GM19238 (cell line): ENCODE measurements around the gene LIMK1.
"Not testable (repeated sequence)": the region's sequence is repeated elsewhere in the genome, so short reads cannot be mapped to it uniquely, and the experiment has no call there.

Experiments used
- DNase-seq: peaks from one replicate; pipeline ENCODE4 v3.0.0; 2011; ENCODE audit warnings: low spot score; ENCODE audit not compliant: insufficient read length

LIMK1 gene

GRCh38 chr7:74083117-74083876 lies at the start of gene LIMK1:
Gene LIMK1, plus strand, starts transcription at chr7:74083804. Its CDS starts 187 bp downstream, at chr7:74083991.
- DNase-seq, result peak; percentile 91

GRCh38 chr7:74037609-74038008 lies 46.0 kb upstream of the LIMK1 start:
- DNase-seq, result no peak

DNA sequence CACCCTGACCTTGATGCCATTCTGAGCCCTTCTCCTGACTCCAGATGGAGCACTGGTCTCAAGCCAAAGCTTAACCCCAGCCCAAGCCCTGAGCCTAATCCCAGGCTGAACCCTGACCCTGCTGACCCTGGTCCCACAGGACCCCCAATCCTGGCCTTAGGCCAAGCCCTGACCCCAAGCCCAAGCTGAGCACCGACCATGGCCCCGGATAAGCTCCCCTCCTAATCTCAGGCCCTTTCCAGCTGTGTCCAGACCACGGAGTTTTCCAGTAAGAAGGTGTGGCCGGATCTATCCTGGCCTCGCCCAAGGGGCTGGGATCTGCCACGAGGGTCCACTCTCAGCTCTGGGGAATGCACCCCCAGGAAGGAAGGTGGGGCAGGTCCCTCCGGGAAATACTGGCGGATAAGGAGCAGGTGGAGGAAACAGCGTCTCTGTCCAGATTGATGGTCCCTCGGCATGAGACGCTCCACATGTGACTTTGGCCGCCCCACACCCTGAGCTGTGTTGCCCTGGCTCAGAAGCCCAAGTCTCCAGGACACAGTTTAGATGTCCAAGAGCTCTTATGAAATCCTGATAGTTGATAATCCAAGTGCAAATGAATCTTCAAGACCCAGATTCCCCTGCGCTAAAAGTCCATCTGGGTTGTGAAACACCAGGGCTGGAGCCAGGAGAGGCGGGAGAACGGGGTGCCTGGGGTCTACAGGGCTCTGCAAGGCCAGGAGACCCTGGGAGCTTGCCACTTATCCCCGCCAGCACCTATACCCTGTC lies 45.2 kb upstream of the LIMK1 start:
- no peak for DNase-seq

GRCh38 chr7:74039337-74039736 lies 44.3 kb upstream of the LIMK1 start:
- DNase-seq, result no peak

DNA sequence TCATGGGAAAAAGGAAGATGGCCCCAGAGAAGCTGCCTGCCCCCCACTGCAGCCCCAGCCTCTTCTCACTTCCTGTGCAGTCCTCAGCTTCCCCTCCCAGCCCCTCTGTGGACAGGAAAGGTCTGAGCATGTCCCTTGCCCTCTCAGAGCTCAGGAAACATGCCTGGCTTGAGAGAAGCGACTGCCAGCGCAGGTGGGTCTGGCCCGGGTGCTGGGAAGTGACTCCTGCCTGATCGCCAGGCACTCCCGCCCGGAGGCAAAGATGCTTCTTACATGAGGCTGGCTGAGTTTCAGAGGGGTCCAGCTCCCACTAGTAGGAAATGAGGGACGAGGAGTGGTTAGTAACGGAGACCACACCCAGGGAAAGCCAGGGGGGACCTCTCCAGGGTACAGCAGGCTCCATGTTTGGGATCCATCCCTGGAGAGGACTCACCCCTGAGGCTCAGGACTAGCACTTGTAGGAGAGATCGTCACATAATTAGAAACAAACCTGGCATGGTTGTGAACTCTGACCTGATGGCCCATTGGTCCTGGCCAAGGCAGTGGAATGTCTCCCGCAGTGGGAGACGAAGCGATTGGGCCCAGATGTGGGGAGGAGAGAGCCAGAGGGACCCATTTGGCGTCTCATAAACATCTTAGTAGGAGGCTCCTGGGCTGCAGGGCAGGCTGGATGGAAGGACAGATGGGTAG lies 43.4 kb upstream of the LIMK1 start:
- DNase-seq, result no peak

DNA sequence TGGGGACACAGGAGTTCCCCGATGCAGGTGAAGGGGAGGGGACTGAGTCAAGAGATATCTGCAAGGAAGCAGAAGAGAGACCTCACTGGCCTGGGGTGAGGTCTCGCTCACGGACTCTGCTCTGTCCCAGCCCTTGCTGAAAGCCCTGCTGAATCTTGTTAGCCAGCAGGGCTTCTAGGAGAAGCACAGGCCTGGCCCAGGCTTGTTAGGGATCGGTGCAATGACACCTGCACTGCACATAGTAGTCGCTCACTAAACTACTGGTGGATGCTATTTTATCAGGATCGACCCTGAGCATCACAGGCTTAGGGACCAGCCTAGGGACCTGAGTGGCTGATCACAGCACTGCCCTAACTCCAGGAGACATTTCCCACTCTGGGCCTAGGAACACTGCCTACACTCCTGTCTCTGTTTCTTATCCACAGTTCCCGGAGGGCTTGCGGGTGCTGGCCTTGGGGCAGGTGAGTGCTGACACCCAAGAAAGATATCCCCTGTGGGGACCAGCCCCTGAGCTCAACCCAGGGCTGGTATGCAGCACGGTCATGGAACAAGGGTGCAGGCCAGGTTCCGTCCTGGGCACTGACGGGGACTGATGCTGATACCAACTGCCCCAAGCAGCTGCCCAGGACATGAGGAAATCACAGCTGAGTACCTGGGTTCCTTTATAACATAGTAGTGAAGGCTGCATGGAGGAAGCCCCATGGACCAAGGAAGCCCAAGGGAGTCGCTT lies 42.6 kb upstream of the LIMK1 start:
- DNase-seq, result no peak

- DNase-seq, result no peak
These were observed 40.7 kb upstream of the LIMK1 start for GRCh38 chr7:74042746-74043522.

DNA sequence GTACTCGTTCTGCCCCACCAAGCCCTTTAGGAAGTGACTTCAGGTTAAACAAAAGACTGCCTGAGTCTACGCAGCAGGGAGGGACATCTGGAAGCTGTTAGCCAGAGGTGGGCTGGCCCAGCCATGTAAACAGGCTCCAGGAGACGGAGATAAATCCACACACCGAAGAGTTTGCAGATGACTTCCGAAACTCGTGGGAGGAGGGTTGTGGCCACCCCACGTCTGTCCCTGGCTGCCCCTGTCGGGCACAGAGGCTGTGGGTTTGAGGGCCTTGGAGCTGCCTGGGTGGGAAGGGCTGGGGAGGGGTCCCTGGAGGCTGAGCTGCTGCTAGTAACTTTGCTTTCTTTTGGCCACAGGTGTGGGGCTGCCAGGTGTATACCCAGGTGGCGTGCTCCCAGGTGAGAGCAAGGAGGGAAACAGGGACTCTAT lies 40.1 kb upstream of the LIMK1 start:
- DNase-seq, result no peak

DNA sequence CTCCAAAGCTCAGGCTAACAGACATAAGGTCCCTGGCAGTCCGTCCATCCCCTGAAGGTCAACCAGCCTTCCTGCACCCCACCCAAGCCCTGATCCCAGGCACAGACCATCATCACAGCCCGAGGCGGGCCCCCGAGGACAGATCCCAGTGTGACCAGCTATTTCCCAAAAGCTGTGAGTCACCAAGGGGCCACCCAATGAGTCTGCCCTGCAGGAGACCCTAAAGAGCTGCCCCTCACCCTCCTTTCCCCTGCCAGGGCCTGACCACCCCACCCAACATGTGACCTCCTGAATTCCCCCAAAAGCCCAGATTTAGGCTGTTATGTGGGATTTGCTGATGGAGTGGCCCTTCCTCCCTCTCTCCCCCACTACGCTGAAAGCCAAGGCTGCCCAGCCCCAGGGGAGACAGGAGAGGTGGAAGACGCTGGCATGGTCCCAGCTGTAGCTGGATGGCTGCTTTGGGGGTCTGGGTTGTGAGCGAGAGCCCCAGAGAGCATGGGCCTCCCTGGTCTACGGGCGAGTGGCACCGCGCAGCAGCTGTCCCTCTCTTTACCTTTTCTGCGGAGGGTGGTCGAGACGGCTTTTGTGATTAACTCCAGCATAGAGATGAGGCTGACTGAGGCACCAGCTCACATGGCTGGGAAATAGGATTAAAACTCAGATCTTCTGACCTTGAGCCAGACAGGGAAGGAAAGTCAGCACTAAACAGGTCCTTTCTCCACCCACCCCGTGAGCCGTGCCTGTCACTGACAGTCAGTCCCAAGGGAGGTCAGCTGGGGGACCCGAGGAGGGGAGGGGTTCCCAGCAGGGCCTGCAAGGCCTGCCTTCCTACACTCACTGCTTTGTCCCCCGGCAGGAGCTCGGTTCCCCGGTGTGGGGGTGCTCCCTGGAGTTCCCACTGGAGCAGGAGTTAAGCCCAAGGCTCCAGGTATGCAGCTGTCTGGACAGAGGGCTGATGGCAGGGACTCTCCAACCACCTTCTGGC lies 38.9 kb upstream of the LIMK1 start:
- DNase-seq, result no peak

DNA sequence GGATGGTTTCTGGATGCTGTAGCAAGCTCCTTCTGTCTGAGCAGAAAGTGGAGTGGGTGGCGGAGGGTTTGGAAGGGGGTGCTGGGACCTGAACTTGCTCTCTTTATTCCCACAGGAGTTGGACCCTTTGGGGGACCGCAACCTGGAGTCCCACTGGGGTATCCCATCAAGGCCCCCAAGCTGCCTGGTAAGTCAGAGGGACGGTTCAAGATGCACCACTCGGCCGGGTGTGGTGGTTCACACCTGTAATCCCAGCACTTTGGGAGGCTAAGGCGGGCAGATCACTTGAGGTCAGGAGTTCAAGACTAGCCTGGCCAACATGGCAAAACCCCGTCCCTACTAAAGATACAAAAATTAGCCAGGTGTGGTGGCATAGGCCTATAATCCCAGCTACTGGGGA lies 37.0 kb upstream of the LIMK1 start:
- not testable (repeated sequence) for DNase-seq

- DNase-seq, result no peak
These were observed 35.7 kb upstream of the LIMK1 start for GRCh38 chr7:74047804-74048380.

DNA sequence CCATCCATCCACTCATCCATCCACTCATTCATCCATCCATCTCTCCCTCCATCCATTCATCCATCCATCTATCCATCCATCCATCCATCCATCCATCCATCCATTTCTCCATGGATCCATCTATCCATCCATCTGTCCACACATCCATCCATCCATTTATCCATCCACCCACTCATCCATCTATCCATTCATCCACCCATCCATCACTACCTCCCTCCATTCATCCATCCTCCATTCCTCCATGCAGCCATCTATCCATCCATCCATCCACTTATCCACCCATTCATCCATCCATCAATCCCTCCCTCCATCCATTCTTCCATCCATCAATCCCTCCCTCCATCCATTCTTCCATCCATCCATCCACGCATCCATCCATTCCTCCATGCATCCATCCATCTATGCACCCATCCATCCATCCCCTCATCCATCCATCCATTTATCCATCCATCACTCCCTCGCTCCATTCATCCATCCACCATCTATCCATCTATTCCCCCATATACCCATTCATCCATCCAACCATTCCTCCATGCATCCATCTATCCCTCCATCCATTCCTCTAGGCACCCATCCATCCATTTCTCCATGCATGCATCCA lies 34.5 kb upstream of the LIMK1 start:
- no peak for DNase-seq

- DNase-seq, result no peak
These were observed 33.4 kb upstream of the LIMK1 start for GRCh38 chr7:74049997-74050798.

- DNase-seq, result no peak
These were observed 32.4 kb upstream of the LIMK1 start for GRCh38 chr7:74051193-74051592.

DNA sequence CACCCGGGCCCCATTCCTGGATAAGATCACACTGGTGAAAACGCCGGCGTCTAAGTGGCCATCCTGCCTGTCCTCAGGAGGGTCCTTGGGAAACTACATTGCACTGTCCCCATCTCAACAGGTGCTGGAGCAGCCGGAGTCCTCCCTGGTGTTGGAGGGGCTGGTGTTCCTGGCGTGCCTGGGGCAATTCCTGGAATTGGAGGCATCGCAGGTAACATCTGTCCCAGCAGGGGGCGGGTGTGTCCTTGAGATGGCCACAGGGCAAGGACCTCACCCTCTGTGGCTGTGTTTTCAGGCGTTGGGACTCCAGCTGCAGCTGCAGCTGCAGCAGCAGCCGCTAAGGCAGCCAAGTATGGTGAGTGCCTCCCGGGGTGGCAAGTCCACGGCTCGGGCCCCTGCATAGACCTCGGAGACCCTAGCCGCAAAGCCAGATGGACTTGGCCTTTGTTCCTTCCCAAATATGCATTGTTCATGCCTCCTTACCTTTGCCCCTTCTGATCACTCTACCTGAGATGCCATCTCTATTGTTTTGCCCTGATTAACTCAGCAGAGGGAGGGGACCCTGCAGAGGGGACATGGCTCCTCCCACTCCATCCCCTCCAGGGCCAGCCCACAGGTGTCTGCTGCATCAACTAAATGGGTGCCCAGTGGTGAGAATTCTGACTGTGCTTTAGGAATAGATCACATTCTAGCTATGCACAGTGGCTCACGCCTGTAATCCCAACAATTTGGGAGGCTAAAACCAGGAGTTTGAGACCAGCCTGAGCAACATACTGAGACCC lies 31.8 kb upstream of the LIMK1 start:
- DNase-seq, result no peak

- no peak for DNase-seq
These were observed 31.0 kb upstream of the LIMK1 start for GRCh38 chr7:74052628-74053027.

GRCh38 chr7:74053589-74054186 lies 29.9 kb upstream of the LIMK1 start:
- no peak for DNase-seq
